Progenitor cell of endocrine pancreas (in vitro differentiated cells): ENCODE measurements around the gene EML4. TPM values are rescaled to one million over a fixed set of nuclear protein-coding genes. Genes with fewer than 3 reads are reported as not detected.
"Not testable (repeated sequence)": the region's sequence is repeated elsewhere in the genome, so short reads cannot be mapped to it uniquely, and the experiment has no call there.

ENCODE experiments used
- DNase-seq: peaks from one replicate; pipeline ENCODE4 v3.0.0; 2021; ENCODE audit warnings: low spot score; ENCODE audit not compliant: unreplicated experiment
- H3K27ac Mint-ChIP-seq: 2 replicates; pipeline ENCODE4 v1.8.0; 2021; ENCODE audit warnings: mild to moderate bottlenecking, moderate library complexity, mixed read lengths
- H3K27me3 Mint-ChIP-seq: 2 replicates; pipeline ENCODE4 v1.8.0; 2021; ENCODE audit warnings: mixed read lengths
- H3K36me3 Mint-ChIP-seq: 2 replicates; pipeline ENCODE4 v1.8.0; 2022; ENCODE audit warnings: mixed read lengths; ENCODE audit not compliant: insufficient read depth
- H3K4me1 Mint-ChIP-seq: 2 replicates; pipeline ENCODE4 v1.8.0; 2021; ENCODE audit warnings: low read depth, mixed read lengths
- H3K4me3 Mint-ChIP-seq: 2 replicates; pipeline ENCODE4 v1.8.0; 2021; ENCODE audit warnings: low read depth, mild to moderate bottlenecking, moderate library complexity, mixed read lengths
- H3K9me3 Mint-ChIP-seq: 2 replicates; pipeline ENCODE4 v1.8.0; 2021; ENCODE audit warnings: low read depth, mixed read lengths
- total RNA-seq: library from RNA; stranded (reverse); gene quantifications from 2 replicates; pipeline ENCODE4 v1.2.1, GENCODE V29; 2021
- TF ChIP-seq, protein P1 (sequence below): fragments of 200-600 bp; sonication (generic); IDR thresholded peaks from one replicate; pipeline ENCODE4 v1.5.0; 2021; ENCODE audit warnings: antibody characterized with exemption, mild to moderate bottlenecking; ENCODE audit not compliant: unreplicated experiment

Gene EML4
- total RNA-seq, 1 donor from 2014 or later = 75.7 TPM

DNA sequence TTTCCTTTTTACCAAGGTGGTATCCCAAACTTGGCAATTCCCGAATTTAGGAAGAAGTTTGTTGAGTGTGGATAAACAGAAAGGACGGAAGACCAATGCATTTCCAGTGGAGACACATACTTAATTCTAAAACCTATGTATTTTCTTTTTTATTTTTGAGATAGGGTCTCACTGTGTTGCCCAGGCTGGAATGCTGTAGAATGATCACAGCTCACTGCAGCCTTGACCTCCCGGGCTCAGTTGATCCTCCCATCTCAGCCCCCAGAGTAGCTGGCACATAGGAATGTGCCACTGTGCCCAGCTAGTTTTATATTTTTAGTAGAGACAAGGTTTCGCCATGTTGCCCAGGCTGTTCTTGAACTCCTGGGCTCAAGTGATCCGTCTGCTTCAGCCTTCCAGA lies 101.6 kb downstream of the EML4 start:
- no peak for DNase-seq
- TF ChIP-seq, protein P1, sequence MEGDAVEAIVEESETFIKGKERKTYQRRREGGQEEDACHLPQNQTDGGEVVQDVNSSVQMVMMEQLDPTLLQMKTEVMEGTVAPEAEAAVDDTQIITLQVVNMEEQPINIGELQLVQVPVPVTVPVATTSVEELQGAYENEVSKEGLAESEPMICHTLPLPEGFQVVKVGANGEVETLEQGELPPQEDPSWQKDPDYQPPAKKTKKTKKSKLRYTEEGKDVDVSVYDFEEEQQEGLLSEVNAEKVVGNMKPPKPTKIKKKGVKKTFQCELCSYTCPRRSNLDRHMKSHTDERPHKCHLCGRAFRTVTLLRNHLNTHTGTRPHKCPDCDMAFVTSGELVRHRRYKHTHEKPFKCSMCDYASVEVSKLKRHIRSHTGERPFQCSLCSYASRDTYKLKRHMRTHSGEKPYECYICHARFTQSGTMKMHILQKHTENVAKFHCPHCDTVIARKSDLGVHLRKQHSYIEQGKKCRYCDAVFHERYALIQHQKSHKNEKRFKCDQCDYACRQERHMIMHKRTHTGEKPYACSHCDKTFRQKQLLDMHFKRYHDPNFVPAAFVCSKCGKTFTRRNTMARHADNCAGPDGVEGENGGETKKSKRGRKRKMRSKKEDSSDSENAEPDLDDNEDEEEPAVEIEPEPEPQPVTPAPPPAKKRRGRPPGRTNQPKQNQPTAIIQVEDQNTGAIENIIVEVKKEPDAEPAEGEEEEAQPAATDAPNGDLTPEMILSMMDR = no peak
- no peaks in the 10 kb centered on the region for H3K27me3 Mint-ChIP-seq
- H3K9me3 Mint-ChIP-seq = no peaks in the 10 kb centered on the region
- H3K36me3 Mint-ChIP-seq = peaks cover 2% of the 10 kb centered on the region
- no peak overlapping the region for H3K27ac Mint-ChIP-seq
- no peaks in the 10 kb centered on the region for H3K4me1 Mint-ChIP-seq
- no peak overlapping the region for H3K4me3 Mint-ChIP-seq

DNA sequence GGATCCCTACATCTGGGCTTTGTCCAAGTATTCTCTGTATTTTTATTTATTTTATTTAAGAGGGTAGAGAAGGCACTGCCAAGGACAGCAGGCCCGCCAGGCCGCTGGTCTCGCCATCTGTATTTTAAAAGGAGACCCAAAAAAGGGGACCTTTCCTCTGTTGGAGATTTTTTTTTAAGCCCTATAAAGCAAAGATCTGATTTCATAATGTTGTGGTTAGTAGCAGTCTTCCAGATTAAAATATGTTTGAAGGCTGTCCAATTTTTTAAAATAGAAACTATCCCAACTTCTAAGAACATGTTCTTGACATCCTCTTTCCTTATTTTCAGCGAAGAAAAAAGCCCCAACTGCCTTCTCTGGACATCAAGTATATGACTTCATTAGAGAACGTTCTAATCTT lies 102.1 kb downstream of the EML4 start:
- not testable (repeated sequence) for H3K9me3 Mint-ChIP-seq, H3K4me3 Mint-ChIP-seq, H3K4me1 Mint-ChIP-seq, H3K36me3 Mint-ChIP-seq, DNase-seq, H3K27me3 Mint-ChIP-seq, H3K27ac Mint-ChIP-seq

DNA sequence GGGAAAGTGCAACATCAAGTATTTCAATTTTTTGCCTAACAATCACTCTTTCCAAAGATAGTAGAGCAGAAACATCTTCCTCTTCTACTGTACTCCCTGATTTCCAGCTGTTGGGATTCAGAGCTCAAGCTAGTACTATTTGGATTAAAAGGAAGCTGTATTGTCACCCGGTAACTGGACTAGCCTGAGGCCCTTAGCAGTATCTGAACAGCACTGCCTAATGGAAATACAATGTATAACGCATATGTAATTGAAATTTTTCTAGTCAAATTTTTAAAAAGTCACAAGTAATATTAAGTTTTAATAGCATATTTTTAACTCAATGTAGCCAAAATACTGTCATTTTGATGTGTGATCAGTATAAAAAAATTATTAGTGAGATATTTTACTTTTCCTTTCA lies 105.7 kb downstream of the EML4 start:
- Mint-ChIP-seq H3K4me3 (no peak overlapping the region), H3K9me3 (no peaks in the 10 kb centered on the region), H3K36me3 (peaks cover 10% of the 10 kb centered on the region), H3K27ac (no peak overlapping the region), H3K27me3 (no peaks in the 10 kb centered on the region), H3K4me1 (no peaks in the 10 kb centered on the region)
- no peak for DNase-seq
- TF ChIP-seq, protein P1 = no peak

DNA sequence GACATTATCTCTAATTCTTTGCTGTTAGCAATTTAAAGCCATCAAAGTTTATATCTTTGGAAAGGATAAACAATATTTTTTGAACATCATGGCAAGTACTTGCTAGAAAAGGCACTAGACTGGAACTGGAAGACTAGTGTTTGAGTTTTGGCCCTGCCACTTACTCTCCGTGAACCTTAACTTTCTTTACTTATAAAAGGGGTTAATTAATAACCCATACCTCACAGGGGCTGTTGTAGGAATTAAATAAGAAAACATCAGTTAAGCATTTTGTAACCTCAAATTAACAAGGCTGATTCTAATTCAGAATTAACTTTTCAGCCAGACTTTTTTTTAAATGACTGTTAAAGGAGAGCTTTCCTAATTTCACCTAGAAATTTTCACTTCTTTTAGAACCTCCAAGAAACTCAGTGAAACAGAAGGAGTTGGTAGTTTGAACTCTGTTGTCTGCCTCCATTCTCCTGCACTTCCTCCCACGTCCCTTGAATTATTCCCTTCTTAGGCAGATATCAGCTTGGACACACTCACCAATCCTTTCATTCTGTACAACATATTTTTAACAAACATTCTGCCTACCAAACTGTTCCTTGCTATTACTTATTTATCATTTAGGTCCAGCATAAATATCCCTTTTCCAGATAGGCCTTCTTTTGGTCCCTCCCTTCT lies 112.4 kb downstream of the EML4 start:
- H3K27ac Mint-ChIP-seq = peak overlapping the region; percentile 87

DNA sequence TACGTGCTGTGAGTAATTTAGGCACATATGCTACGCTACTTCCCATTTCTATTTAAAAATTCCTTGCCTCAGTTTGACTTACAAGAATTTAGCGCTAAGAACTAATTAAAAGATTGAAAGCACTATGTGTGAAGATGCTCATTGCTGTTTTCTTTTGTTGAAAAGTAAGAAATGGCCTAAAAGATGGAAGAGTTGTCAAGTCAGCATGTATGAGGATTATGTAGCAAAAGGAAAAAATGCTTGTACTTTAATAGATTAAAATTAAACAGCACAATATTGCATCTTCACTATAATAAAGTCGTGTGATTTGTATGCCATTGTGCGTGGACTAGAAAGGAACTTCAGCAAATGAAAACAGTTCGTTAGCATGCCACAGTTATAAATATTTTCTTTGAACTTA lies 114.9 kb downstream of the EML4 start:
- Mint-ChIP-seq H3K27ac (no peak overlapping the region), H3K4me1 (peaks cover 22% of the 10 kb centered on the region), H3K27me3 (no peaks in the 10 kb centered on the region), H3K36me3 (peaks cover 19% of the 10 kb centered on the region), H3K4me3 (no peak overlapping the region), H3K9me3 (no peaks in the 10 kb centered on the region)
- TF ChIP-seq, protein P1 = no peak
- DNase-seq = no peak

More for the DNA sequence above, 112.4 kb downstream of the EML4 start:
- H3K4me3 Mint-ChIP-seq = no peak overlapping the region
- DNase-seq = no peak
- peaks cover 15% of the 10 kb centered on the region for H3K4me1 Mint-ChIP-seq
- H3K9me3 Mint-ChIP-seq = no peaks in the 10 kb centered on the region
- H3K27me3 Mint-ChIP-seq = no peaks in the 10 kb centered on the region
- H3K36me3 Mint-ChIP-seq = peaks cover 26% of the 10 kb centered on the region
- TF ChIP-seq, protein P1 = no peak

DNA sequence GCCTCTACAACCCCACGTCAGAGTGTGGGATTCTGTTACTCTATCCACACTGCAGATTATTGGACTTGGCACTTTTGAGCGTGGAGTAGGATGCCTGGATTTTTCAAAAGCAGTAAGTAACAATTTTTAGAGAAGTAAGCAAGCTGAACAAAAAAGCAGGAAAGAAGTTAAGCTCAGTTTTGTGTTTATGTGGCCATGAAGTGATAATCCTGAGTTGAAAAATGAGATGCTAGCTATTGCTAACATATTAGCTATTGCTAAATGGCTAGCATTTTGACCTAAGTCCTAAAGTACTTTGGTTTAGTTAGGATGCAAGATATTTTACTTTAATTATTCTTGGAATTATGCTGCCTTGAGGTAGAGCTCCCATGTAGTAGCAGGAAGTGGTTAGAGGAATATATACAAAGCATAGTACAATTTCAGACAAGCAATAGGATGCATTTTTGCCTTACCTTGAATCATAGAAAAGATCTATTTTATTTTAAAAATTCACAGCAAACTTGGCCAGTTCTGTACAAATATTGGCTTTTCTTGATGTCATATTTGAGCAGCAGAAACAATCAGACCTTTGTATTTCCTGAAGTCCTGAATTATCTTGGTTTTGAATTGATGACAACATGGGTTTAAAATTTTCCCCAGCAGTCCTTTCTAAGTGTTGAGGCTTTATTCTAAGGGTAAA lies 117.3 kb downstream of the EML4 start:
- H3K9me3 Mint-ChIP-seq = no peaks in the 10 kb centered on the region
- H3K4me1 Mint-ChIP-seq = peaks cover 21% of the 10 kb centered on the region
- DNase-seq = no peak
- H3K27ac Mint-ChIP-seq = peak overlapping the region; percentile 75
- H3K36me3 Mint-ChIP-seq = peaks cover 21% of the 10 kb centered on the region
- no peaks in the 10 kb centered on the region for H3K27me3 Mint-ChIP-seq
- TF ChIP-seq, protein P1 = no peak
- no peak overlapping the region for H3K4me3 Mint-ChIP-seq
